ENCODE measurements around the gene ANXA3.

DNA sequence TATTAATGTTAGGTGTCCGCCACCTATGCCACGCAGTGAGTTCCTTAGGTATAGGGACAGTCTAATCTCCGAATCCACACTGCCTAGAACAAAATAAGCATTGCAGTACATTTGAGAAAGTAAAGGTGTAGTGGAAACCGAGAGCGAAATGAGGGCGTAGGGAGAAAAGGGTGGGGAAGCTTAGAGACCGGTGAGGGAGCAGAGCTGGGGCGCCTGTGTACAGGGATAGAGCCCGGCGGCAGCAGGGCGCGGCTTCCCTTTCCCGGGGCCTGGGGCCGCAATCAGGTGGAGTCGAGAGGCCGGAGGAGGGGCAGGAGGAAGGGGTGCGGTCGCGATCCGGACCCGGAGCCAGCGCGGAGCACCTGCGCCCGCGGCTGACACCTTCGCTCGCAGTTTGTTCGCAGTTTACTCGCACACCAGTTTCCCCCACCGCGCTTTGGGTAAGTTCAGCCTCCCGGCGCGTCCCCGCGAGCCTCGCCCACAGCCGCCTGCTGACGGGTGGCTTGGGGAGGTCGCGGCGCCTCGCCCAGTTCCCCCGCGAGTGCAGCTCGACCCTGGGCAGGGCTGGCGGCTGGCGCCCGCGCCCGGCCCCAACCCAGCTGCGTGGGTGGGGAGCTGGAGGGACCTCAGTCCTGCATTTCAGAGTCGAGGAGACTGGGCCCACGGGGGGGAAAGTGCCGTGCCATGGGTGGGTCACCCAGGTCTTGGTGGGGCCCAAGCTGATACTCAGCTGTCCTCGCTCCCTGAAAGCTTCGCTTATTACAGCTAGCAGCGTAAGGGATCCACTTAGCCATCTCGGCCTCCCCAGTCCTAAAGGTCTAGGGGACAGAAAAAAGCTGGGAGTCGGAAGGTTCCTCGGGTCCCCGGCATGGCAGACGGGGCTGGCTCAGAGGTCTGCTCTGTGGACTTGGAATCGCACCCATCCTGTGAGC, at the start of gene ANXA3:
- TF ChIP-seq, protein P1, sequence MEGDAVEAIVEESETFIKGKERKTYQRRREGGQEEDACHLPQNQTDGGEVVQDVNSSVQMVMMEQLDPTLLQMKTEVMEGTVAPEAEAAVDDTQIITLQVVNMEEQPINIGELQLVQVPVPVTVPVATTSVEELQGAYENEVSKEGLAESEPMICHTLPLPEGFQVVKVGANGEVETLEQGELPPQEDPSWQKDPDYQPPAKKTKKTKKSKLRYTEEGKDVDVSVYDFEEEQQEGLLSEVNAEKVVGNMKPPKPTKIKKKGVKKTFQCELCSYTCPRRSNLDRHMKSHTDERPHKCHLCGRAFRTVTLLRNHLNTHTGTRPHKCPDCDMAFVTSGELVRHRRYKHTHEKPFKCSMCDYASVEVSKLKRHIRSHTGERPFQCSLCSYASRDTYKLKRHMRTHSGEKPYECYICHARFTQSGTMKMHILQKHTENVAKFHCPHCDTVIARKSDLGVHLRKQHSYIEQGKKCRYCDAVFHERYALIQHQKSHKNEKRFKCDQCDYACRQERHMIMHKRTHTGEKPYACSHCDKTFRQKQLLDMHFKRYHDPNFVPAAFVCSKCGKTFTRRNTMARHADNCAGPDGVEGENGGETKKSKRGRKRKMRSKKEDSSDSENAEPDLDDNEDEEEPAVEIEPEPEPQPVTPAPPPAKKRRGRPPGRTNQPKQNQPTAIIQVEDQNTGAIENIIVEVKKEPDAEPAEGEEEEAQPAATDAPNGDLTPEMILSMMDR (IDR thresholded peaks at IDR 0.05), result no peak
- TF ChIP-seq, protein P2, sequence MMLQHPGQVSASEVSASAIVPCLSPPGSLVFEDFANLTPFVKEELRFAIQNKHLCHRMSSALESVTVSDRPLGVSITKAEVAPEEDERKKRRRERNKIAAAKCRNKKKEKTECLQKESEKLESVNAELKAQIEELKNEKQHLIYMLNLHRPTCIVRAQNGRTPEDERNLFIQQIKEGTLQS (CRISPR knock-in tag; conservative IDR thresholded peaks at IDR 0.05), result no peak
- TF ChIP-seq ZBTB21 (CRISPR knock-in tag; IDR thresholded peaks at IDR 0.05; ENCODE audit: borderline replicate concordance), result no peak
